ENCODE results near the gene PCDH9.
A peak's percentile ranks its signal among the peaks of the same experiment; 100 is the strongest.

PCDH9 gene, protein sequence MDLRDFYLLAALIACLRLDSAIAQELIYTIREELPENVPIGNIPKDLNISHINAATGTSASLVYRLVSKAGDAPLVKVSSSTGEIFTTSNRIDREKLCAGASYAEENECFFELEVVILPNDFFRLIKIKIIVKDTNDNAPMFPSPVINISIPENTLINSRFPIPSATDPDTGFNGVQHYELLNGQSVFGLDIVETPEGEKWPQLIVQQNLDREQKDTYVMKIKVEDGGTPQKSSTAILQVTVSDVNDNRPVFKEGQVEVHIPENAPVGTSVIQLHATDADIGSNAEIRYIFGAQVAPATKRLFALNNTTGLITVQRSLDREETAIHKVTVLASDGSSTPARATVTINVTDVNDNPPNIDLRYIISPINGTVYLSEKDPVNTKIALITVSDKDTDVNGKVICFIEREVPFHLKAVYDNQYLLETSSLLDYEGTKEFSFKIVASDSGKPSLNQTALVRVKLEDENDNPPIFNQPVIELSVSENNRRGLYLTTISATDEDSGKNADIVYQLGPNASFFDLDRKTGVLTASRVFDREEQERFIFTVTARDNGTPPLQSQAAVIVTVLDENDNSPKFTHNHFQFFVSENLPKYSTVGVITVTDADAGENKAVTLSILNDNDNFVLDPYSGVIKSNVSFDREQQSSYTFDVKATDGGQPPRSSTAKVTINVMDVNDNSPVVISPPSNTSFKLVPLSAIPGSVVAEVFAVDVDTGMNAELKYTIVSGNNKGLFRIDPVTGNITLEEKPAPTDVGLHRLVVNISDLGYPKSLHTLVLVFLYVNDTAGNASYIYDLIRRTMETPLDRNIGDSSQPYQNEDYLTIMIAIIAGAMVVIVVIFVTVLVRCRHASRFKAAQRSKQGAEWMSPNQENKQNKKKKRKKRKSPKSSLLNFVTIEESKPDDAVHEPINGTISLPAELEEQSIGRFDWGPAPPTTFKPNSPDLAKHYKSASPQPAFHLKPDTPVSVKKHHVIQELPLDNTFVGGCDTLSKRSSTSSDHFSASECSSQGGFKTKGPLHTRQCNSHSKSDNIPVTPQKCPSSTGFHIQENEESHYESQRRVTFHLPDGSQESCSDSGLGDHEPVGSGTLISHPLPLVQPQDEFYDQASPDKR (N-terminal part only)

DNA sequence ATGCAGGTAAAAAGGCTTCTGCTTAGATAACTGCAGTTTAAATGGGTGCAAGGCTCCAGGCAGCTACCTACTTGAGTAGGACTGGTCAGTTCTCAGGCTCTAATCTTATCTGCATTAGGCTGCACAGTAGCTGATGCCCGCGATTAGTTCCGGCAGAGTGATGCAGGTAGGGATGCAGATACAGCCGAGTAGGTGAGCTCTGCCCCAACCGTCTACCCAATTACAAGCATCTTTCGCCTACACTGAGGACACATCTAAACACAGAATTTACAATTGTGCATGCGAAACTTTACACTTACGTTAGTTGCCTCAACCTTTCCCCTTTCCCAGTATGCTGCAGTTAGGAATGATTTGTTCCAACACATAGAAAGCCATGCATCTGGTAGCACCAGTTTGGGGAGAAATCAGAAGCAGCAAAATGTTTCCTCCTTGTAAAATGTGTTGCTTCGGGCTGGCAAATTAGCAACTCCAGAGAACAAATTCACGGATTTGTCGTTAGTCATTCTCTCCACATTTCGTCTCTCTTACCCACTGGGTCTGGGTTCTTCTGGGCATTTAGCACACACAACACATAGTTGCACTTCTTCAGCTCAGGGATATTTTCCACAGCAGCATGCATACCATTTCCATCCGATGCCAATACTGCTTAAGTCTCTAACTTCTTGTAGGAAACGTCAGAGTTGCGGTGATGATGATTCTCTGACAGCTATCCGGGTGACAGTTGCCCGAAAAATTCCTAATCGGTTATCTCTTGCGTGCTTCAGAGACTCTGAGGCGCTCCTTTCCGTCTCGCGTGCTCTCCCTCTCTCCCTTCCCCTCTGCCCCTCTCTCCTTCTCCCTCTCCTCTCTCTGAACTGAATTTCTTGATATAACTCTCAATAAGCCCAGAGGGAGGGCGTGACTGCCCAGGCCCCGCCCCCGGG, at the start of gene PCDH9:
TSS of gene PCDH9 (minus strand) at position 856 of the 923 bp plus-strand sequence. CDS start 1,896 bp downstream, outside the sequence.
- DNase-seq (ENCODE audit: low read depth), result peak; percentile 37
- TF ChIP-seq, protein P1, sequence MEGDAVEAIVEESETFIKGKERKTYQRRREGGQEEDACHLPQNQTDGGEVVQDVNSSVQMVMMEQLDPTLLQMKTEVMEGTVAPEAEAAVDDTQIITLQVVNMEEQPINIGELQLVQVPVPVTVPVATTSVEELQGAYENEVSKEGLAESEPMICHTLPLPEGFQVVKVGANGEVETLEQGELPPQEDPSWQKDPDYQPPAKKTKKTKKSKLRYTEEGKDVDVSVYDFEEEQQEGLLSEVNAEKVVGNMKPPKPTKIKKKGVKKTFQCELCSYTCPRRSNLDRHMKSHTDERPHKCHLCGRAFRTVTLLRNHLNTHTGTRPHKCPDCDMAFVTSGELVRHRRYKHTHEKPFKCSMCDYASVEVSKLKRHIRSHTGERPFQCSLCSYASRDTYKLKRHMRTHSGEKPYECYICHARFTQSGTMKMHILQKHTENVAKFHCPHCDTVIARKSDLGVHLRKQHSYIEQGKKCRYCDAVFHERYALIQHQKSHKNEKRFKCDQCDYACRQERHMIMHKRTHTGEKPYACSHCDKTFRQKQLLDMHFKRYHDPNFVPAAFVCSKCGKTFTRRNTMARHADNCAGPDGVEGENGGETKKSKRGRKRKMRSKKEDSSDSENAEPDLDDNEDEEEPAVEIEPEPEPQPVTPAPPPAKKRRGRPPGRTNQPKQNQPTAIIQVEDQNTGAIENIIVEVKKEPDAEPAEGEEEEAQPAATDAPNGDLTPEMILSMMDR (conservative IDR thresholded peaks at IDR 0.05; ENCODE audit: low read depth, low read length), result no peak
- peak within 1 kb of the TSS; percentile 67 for H3K4me3 ChIP-seq (ENCODE audit: low read depth, low read length)

DNA sequence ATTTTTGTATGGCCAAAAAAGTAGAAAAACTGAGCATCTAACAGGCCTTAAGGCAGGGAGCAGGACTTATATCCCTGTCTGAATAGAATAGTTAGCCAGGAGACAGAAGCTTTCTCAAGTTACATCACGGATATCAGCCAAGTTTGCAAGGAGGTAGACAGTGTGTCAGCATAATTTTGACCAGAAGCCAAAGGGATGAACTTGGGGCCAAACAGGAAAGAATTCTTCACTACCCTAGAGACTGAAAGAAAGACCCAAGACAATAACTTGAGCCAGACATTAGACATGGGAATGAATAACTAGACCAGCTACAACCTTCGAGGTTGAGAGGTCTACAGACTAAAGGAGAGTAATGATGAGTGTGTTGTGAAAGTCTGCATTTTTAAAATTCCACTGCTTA, 48.1 kb upstream of the PCDH9 start:
- DNase-seq (ENCODE audit: low read depth), result peak; percentile 99

DNA sequence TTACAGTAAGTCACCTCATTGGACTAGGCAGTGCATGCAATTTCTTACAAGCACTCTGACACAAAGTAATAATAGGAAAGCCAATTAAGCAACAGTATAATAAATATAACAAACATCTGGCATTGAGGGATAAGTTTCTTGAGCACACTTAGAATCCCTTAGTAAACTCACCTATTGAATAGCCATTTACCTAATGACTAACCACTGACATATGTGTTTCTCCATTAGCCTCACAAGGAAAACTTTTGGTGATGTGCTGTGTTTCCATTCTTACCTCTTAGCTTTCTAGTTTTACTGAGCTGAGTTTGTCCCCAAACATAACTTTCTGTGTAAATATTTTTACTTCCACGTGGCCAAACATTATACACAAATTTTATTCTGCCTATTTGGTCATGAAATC, 47.4 kb upstream of the PCDH9 start:
- TF ChIP-seq, protein P1 (conservative IDR thresholded peaks at IDR 0.05; ENCODE audit: low read depth, low read length), result no peak
- no peak for DNase-seq (ENCODE audit: low read depth)
- H3K4me3 ChIP-seq (ENCODE audit: low read depth, low read length), result no peak overlapping the region

More for the DNA sequence above, 48.1 kb upstream of the PCDH9 start:
- TF ChIP-seq, protein P1 (conservative IDR thresholded peaks at IDR 0.05; ENCODE audit: low read depth, low read length), result no peak
- H3K4me3 ChIP-seq (ENCODE audit: low read depth, low read length), result no peak overlapping the region

DNA sequence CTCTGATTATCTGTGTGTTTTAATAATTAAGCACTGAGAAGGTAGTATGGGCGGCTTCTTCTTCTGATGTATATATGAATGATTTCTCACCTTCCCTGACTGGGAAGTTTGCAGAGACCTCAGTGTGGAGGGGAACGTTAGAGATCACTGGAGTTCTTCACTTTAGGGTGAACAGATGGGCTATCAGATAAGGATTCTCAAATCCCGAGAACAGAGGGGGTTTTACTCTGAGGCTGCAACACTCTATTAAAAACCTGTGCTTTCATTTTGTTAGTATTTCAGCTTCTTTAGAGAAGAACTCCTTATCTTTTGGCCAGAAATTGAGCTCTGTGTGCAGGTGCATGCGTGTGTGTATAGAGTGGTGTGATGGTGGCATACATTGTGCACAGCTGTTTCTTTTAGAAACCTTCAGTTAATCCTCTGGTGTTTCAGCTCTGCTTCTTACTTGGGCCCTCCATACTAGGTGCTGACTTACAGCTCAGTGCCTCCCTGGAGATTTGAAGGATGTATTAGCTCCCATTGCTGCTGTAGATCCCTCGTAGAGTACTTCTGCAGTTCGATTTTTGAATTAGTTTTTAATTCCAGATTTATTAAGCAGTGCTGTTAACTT, 45.3 kb upstream of the PCDH9 start:
- TF ChIP-seq, protein P1 (conservative IDR thresholded peaks at IDR 0.05; ENCODE audit: low read depth, low read length), result no peak
- no peak overlapping the region for H3K4me3 ChIP-seq (ENCODE audit: low read depth, low read length)

DNA sequence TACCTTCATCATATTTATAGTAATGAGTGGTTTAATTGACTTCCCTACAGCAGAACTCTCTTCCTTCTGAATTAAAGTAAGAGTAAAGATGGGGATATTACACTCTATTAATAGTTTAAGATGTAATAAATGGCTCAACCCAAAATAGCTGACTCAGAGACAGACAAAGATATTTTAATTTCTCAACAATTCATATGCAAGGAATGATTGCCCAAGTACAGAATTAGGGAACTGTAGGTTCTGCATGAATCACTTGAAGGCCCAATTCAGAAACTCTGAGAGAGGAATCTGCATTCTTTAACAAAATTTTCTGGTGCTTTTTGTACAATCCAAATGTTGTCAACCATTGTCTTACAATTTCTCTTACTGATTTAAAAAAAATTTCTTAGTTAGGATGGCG, 42.9 kb upstream of the PCDH9 start:
- H3K4me3 ChIP-seq (ENCODE audit: low read depth, low read length), result no peak overlapping the region
- DNase-seq (ENCODE audit: low read depth), result peak; percentile 60
- TF ChIP-seq, protein P1 (conservative IDR thresholded peaks at IDR 0.05; ENCODE audit: low read depth, low read length), result no peak

More for the DNA sequence above, 45.3 kb upstream of the PCDH9 start:
- no peak for DNase-seq (ENCODE audit: low read depth)
